BLaER1 treated with 17β-estradiol and CSF1 and Interleukin-3, amounts not matched to agents 10 nM and 100 nM (cell line): ENCODE measurements around the gene NRXN2.
A peak's percentile ranks its signal among the peaks of the same experiment; 100 is the strongest.

ENCODE experiments used
- H3K27ac ChIP-seq, 11 experiments: shearing (Covaris generic); formaldehyde crosslinking; 2 replicates each; pipeline ENCODE4 v1.8.1; 2022
- H3K27me3 ChIP-seq, 11 experiments: shearing (Covaris generic); formaldehyde crosslinking; 2 replicates each; pipeline ENCODE4 v1.8.1; 2022
- H3K36me3 ChIP-seq, 11 experiments: shearing (Covaris generic); formaldehyde crosslinking; 2 replicates each; pipeline ENCODE4 v1.8.1; 2022
- H3K4me1 ChIP-seq, 10 experiments: shearing (Covaris generic); formaldehyde crosslinking; 2 replicates each; pipeline ENCODE4 v1.8.1; 2022
- H3K4me2 ChIP-seq, 11 experiments: shearing (Covaris generic); formaldehyde crosslinking; 2 replicates each; pipeline ENCODE4 v1.8.1; 2022
- H3K4me3 ChIP-seq, 10 experiments: shearing (Covaris generic); formaldehyde crosslinking; 2 replicates each; pipeline ENCODE4 v1.8.1; 2022
- H3K9ac ChIP-seq, 11 experiments: shearing (Covaris generic); formaldehyde crosslinking; 2 replicates each; pipeline ENCODE4 v1.8.1; 2022
- H3K9me3 ChIP-seq, 11 experiments: shearing (Covaris generic); formaldehyde crosslinking; replicated peaks in 1 of 11; 2 replicates each; pipeline ENCODE4 v1.8.1; 2022
- H4K20me1 ChIP-seq, 11 experiments: shearing (Covaris generic); formaldehyde crosslinking; 2 replicates each; pipeline ENCODE4 v1.8.1; 2022
- Cebpa-rat ChIP-seq, 11 experiments: shearing (Covaris generic); IDR thresholded peaks; 2 replicates each; pipeline ENCODE4 v1.8.1; 2022

Gene NRXN2

DNA sequence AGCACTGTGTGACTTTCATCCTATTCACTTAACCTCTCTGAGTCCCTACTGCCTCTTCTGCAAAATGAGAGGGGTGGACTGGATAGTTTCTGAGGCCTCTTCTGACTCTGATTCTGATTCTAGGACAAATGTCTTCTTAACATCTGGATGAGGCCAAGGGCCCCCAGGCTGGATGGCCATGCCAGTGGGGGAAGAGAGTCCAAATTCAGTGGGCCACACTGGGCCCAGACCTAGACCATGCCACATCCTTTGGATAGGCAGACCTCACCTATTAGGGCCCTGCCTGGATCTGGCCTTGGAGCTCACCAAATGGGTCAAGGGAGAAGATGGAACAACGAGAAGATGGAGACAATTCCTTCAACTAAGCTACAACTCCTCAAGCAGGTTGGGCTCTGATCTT is 24.6 kb downstream of the NRXN2 start:
- Histone ChIP-seq H3K9ac (no peak overlapping the region), H3K27me3 (no peaks in the 10 kb centered on the region), H4K20me1 (no peaks in the 10 kb centered on the region), H3K27ac (no peak overlapping the region), H3K4me3 (no peak overlapping the region), H3K36me3 (no peaks in the 10 kb centered on the region), H3K9me3 (no peaks in the 10 kb centered on the region), H3K4me1 (peaks cover 18 to 37% (median 34%) of the 10 kb centered on the region in 10 experiments), H3K4me2 (no peak overlapping the region)
- no peak for TF ChIP-seq Cebpa-rat (IDR thresholded peaks at IDR 0.05)

DNA sequence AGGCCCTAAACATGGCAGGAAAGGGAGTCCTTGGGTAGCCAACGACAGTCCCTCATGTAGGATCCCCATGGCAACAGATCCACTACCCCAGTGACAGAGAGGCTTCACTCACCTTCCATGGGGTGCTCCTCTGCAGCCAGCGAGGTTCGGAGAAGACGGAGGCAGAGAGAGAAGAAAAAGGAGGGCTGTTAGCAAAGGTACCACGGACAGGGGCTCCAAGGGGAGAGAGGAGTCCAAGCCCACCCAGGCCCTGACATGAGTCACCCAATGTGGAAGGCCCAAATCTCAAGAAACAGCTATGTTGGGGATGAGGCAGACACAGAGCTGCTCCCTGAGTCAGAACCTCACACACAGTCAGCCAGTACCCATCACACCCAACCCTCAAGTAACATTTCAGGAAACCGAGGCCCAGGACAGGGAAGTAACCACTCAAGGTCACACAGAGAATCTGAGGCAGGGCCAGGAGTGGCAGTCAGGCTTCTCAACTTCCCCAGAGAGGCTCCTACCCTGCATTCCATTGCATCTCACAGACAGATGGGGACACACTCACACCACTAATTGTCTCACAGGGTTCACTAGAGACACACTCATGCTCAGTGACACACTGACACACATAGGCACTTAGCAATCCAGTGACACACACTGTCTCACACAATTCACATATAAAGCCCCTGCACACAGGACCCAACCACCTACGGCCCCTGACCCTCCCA is 25.2 kb downstream of the NRXN2 start:
- no peaks in the 10 kb centered on the region for H3K27me3 ChIP-seq
- H3K4me1 ChIP-seq, result peaks cover 24 to 43% (median 40%) of the 10 kb centered on the region in 10 experiments
- H3K4me3 ChIP-seq, result no peak overlapping the region
- H3K4me2 ChIP-seq, result 0 out of 22 replicates have a peak overlapping the region, but pooled peaks of 1 of the 11 experiments have one; percentile 87
- no peaks in the 10 kb centered on the region for H4K20me1 ChIP-seq
- TF ChIP-seq Cebpa-rat (IDR thresholded peaks at IDR 0.05), result no peak
- H3K36me3 ChIP-seq, result no peaks in the 10 kb centered on the region
- H3K9ac ChIP-seq, result no peak overlapping the region
- no peaks in the 10 kb centered on the region for H3K9me3 ChIP-seq
- no peak overlapping the region for H3K27ac ChIP-seq

DNA sequence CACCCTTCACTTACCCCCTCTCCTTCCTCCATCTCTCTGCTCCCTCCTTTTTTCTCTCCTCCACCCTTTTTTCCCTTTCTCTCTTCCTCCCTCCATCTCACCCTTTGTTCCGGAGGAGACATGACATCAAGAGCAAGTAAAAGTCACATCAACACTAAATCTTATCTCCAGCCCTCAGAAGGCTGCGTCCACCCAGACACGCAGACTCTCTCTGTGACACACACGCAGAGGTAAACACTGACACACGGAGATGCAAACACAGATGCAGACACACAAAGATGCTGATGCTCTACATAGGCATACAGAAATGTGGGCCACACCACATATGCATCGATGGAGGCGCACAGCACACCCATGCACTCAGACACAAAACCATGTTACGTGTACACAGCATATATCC is 27.0 kb downstream of the NRXN2 start:
- Histone ChIP-seq H3K27me3 (no peaks in the 10 kb centered on the region), H4K20me1 (no peaks in the 10 kb centered on the region), H3K4me1 (peaks cover 31 to 61% (median 57%) of the 10 kb centered on the region in 10 experiments), H3K9me3 (no peaks in the 10 kb centered on the region), H3K36me3 (no peaks in the 10 kb centered on the region), H3K4me2 (peak overlapping the region in 9 of 11 experiments; percentile 71 to 95 (median 92); a peak in 18 of 22 replicates), H3K27ac (peak overlapping the region in 4 of 11 experiments; percentile 66 to 76 (median 72); a peak in 3 of 22 replicates), H3K4me3 (no peak overlapping the region), H3K9ac (no peak overlapping the region)
- TF ChIP-seq Cebpa-rat (IDR thresholded peaks at IDR 0.05), result no peak

DNA sequence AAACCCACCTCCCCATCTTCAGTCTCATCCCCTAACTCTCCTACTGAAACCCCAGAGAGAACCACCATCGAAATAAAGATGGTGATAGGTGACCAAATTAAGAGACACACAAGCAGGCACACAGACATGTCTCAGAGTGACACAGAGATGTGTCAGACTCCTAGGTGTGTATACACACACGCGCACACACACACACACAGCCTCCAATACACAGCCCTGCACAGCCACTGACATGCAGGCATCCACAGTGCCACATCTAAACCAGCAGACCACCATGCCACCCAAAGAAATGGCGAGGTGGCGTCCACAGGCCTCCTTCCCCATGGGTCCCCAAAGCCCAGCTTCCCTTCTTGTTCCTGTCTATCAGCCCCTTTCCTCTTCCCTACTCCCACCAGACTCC is 27.4 kb downstream of the NRXN2 start:
- no peak for TF ChIP-seq Cebpa-rat (IDR thresholded peaks at IDR 0.05)
- H3K36me3 ChIP-seq, result no peaks in the 10 kb centered on the region
- H3K9ac ChIP-seq, result peak overlapping the region in 1 of 11 experiments; percentile 34; a peak in 4 of 22 replicates
- peak overlapping the region; percentile 48 to 95 (median 90); a peak in 20 of 22 replicates for H3K4me2 ChIP-seq
- peaks cover 36 to 66% (median 62%) of the 10 kb centered on the region in 10 experiments for H3K4me1 ChIP-seq
- no peaks in the 10 kb centered on the region for H4K20me1 ChIP-seq
- H3K27me3 ChIP-seq, result no peaks in the 10 kb centered on the region
- peak overlapping the region in 9 of 11 experiments; percentile 38 to 76 (median 66); a peak in 17 of 22 replicates for H3K27ac ChIP-seq
- H3K4me3 ChIP-seq, result no peak overlapping the region; a peak in 1 of 20 replicates
- no peaks in the 10 kb centered on the region for H3K9me3 ChIP-seq

DNA sequence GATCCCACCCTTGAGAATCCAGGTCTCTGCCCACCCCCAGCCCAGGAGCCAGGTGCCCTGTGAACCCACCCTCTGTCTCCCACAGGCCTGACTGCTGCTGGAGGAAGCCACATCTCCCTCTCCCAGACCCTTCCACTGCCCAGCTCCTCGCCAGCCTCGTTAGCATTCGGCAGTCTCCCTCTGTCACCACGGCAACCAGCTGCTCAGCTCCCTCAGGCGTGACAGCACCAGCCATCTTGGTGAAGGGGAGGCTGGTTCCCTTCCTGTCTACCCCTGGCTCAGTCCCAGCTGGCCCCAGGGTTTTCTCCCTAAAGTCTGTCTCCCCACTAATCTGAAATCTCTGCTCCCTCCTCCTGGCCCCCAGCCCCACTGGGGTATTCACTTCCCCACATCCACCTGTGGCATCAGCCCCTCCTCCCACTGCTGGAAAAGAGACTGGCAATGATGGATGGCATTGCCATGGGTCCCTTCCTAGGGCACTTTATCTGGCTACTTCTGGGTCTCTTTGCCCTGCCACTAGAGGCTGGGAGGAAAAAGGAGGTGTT is 28.1 kb downstream of the NRXN2 start:
- Histone ChIP-seq H3K4me3 (peak overlapping the region in 3 of 10 experiments; percentile 5 to 36 (median 19); a peak in 3 of 20 replicates), H3K4me2 (peak overlapping the region; percentile 48 to 95 (median 90)), H3K36me3 (no peaks in the 10 kb centered on the region), H3K9me3 (no peaks in the 10 kb centered on the region), H4K20me1 (no peaks in the 10 kb centered on the region), H3K9ac (peak overlapping the region in 7 of 11 experiments; percentile 5 to 69 (median 59); a peak in 12 of 22 replicates), H3K4me1 (peaks cover 42 to 73% (median 69%) of the 10 kb centered on the region in 10 experiments), H3K27ac (peak overlapping the region in 9 of 11 experiments; percentile 38 to 76 (median 66); a peak in 18 of 22 replicates), H3K27me3 (no peaks in the 10 kb centered on the region)
- no peak for TF ChIP-seq Cebpa-rat (IDR thresholded peaks at IDR 0.05)

DNA sequence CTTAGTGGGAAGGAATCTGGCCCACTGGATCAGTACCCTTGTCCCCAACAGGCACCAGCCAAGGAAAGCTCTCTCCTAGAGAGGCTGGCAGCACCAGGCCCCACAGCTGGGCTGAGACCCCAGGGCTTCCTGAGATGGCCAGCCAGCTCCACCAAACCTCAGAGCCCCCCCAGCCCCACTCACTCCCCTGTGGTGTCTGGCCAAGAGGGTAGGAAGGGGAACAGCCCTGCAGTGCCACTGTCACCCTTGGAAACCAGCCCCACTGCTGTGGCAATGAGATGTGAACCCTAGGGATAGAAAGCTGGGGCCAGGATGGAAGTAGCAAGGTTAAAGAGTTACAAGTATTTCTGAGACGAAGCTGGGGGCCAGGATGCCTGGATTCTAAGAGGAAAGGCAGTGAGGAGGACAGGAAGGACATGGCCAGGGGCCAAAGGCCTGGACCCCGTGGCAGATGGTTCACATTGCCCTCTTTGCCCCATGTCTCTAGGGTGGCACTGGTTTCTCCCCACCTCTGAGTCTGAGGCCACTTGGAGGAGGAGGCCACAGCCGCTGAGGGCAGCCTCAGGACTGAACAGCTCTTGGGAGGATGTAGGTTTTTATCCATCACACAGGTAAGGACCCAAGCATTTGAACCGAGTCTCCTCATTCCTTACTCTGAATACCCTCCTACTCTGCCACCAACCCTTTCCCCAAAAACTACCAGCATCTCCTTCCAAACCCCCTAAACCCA is 28.8 kb downstream of the NRXN2 start:
- TF ChIP-seq Cebpa-rat (IDR thresholded peaks at IDR 0.05), result no peak
- no peaks in the 10 kb centered on the region for H3K27me3 ChIP-seq
- H3K9ac ChIP-seq, result peak overlapping the region in 7 of 11 experiments; percentile 1 to 69 (median 59); a peak in 13 of 22 replicates
- peak overlapping the region; percentile 48 to 95 (median 90) for H3K4me2 ChIP-seq
- H3K4me1 ChIP-seq, result peaks cover 45 to 80% (median 76%) of the 10 kb centered on the region in 10 experiments
- H3K4me3 ChIP-seq, result peak overlapping the region in 3 of 10 experiments; percentile 5 to 39 (median 19); a peak in 3 of 20 replicates
- H4K20me1 ChIP-seq, result no peaks in the 10 kb centered on the region
- peak overlapping the region in 9 of 11 experiments; percentile 38 to 76 (median 66); a peak in 17 of 22 replicates for H3K27ac ChIP-seq
- no peaks in the 10 kb centered on the region for H3K9me3 ChIP-seq
- H3K36me3 ChIP-seq, result no peaks in the 10 kb centered on the region

DNA sequence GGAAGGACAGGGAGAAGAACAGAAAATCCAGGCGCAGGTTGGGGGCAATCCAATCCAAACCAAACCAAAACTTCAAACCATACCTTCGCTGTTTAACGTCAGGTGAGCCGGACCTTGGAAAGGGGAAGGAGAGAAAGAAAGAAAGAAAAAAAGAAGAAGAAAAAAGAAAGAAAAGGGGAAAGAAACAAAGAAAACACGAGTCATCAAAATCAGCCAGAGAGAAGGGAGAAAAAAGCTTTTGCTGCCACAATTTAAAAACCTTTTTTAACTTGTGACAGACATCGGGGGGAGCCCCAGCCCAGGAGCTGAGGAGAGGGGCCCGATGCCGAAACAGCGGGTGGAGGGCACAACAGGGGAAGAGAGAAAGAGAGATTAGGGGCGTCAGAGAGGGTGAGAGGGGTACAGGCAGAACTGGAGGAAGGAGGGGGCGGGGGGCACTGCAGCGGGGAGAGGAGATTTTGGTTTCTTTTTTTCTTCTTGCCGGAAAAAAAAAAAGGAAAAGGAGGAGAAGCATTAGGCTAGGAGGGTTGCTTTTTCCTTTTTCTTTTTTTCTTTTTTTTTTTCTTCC is 30.1 kb downstream of the NRXN2 start:
- Histone ChIP-seq H3K9me3 (no peaks in the 10 kb centered on the region), H3K27ac (peak overlapping the region in 8 of 11 experiments; percentile 24 to 76 (median 64); a peak in 10 of 22 replicates), H3K4me1 (peaks cover 55 to 93% (median 88%) of the 10 kb centered on the region in 10 experiments), H4K20me1 (no peaks in the 10 kb centered on the region), H3K4me2 (peak overlapping the region; percentile 53 to 95 (median 90)), H3K27me3 (no peaks in the 10 kb centered on the region), H3K36me3 (no peaks in the 10 kb centered on the region), H3K9ac (peak overlapping the region in 10 of 11 experiments; percentile 37 to 69 (median 56); a peak in 19 of 22 replicates), H3K4me3 (peak overlapping the region in 7 of 10 experiments; percentile 1 to 40 (median 23); a peak in 7 of 20 replicates)
- TF ChIP-seq Cebpa-rat (IDR thresholded peaks at IDR 0.05), result no peak

DNA sequence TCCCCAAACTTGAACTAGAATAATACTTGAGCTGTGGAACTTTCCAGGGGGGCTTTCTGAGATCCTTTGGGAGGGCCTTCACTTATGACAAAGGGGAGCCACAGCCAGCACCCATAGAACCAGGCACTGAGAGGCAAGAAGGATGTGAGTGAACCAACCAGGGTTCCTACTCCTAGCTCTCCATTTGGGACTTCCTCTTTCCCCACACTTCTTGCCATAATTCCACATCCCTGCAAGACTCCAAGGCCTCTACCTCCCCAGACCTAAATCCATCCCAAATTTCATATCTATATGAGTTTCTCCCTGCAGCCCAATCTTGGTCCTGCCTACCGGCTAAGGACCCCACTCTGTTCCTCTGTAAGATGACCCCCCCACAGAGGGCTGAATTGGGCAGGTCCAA is 31.5 kb downstream of the NRXN2 start:
- Histone ChIP-seq H3K4me2 (peak overlapping the region in 10 of 11 experiments; percentile 13 to 95 (median 90); a peak in 20 of 22 replicates), H3K4me3 (no peak overlapping the region), H3K4me1 (peaks cover 68 to 100% (median 99%) of the 10 kb centered on the region in 10 experiments), H3K27me3 (no peaks in the 10 kb centered on the region), H3K9ac (no peak overlapping the region), H3K27ac (peak overlapping the region in 2 of 11 experiments; percentile 66 to 76; a peak in 1 of 22 replicates), H3K36me3 (no peaks in the 10 kb centered on the region), H4K20me1 (no peaks in the 10 kb centered on the region), H3K9me3 (no peaks in the 10 kb centered on the region)
- no peak for TF ChIP-seq Cebpa-rat (IDR thresholded peaks at IDR 0.05)
